Measurements from ENCODE around the gene BAG3.

GRCh38 chr10:119630300-119630699 lies 20.9 kb upstream of the BAG3 start:
- TF ChIP-seq CTCF (IDR thresholded peaks at IDR 0.05) (no peak), POLR2AphosphoS5 (IDR thresholded peaks at IDR 0.05) (no peak), POLR2A (IDR thresholded peaks at IDR 0.05) (no peak), EP300 (IDR thresholded peaks at IDR 0.05) (no peak)
